Neural cell (in vitro differentiated cells): ENCODE data around the gene MC5R. TPM values are rescaled to one million over a fixed set of nuclear protein-coding genes. Genes with fewer than 3 reads are reported as not detected.

Experiments
- H2AFZ ChIP-seq: fragments of 200-600, 300-800 bp; sonication (generic), shearing (Covaris generic); 2 replicates; pipeline ENCODE4 v1.6.0; 2014; ENCODE audit warnings: low read depth, mild to moderate bottlenecking, antibody characterized with exemption, low read length, moderate library complexity
- H3F3A ChIP-seq: fragments of 200-600 bp; shearing (Covaris generic); 2 replicates; pipeline ENCODE4 v1.6.1; 2016; ENCODE audit warnings: mild to moderate bottlenecking, moderate library complexity, mixed read lengths, antibody characterized with exemption, low read length; ENCODE audit not compliant: insufficient read depth, poor library complexity, severe bottlenecking
- H3K27ac ChIP-seq: fragments of 200-600, 300-800 bp; sonication (generic), shearing (Covaris generic); 2 replicates; pipeline ENCODE4 v1.5.1; 2014; ENCODE audit warnings: mild to moderate bottlenecking, low read length, moderate library complexity
- H3K27me3 ChIP-seq: fragments of 300-800, 200-600 bp; sonication (generic), shearing (Covaris generic); 2 replicates; pipeline ENCODE4 v1.6.0; 2014; ENCODE audit warnings: mild to moderate bottlenecking, low read depth, low read length, moderate library complexity; ENCODE audit not compliant: insufficient read depth
- H3K36me3 ChIP-seq: fragments of 300-800, 200-600 bp; sonication (generic), shearing (Covaris generic); 2 replicates; pipeline ENCODE4 v1.5.1; 2014; ENCODE audit warnings: mild to moderate bottlenecking, antibody characterized with exemption, low read length, moderate library complexity; ENCODE audit not compliant: insufficient read depth
- H3K4me2 ChIP-seq: fragments of 300-800, 200-600 bp; sonication (generic), shearing (Covaris generic); 2 replicates; pipeline ENCODE4 v1.6.0; 2014; ENCODE audit warnings: mild to moderate bottlenecking, low read length
- H3K4me3 ChIP-seq: fragments of 300-800, 200-600 bp; sonication (generic), shearing (Covaris generic); 2 replicates; pipeline ENCODE4 v1.5.1; 2014; ENCODE audit warnings: mild to moderate bottlenecking, low read length, moderate library complexity
- H3K79me2 ChIP-seq: fragments of 200-600 bp; shearing (Covaris generic); replicated peaks from 2 replicates; pipeline ENCODE4 v1.6.0; 2014; ENCODE audit warnings: mild to moderate bottlenecking, low read length, moderate library complexity; ENCODE audit not compliant: insufficient read depth
- H3K9ac ChIP-seq: fragments of 300-800, 200-600 bp; sonication (generic), shearing (Covaris generic); 2 replicates; pipeline ENCODE4 v1.6.1; 2016; ENCODE audit warnings: mild to moderate bottlenecking, low read length, mixed read lengths
- H3K9me2 ChIP-seq: fragments of 200-600 bp; shearing (Covaris generic); 2 replicates; pipeline ENCODE4 v1.6.1; 2016; ENCODE audit warnings: mild to moderate bottlenecking, low read length, mixed read lengths; ENCODE audit not compliant: insufficient read depth
- H3K9me3 ChIP-seq: fragments of 200-600, 300-800 bp; sonication (generic), shearing (Covaris generic); 2 replicates; pipeline ENCODE4 v1.6.1; 2016; ENCODE audit warnings: mild to moderate bottlenecking, mixed run types, low read length, moderate library complexity, mixed read lengths
- H4K20me1 ChIP-seq: fragments of 200-600 bp; shearing (Covaris generic); 2 replicates; pipeline ENCODE4 v1.6.1; 2016; ENCODE audit warnings: mild to moderate bottlenecking, mixed run types; ENCODE audit not compliant: insufficient read depth
- CTCF ChIP-seq: fragments of 450-650 bp; IDR thresholded peaks from 2 replicates; pipeline ENCODE4 v1.5.1; 2014; ENCODE audit warnings: antibody characterized with exemption, mild to moderate bottlenecking, moderate library complexity; ENCODE audit not compliant: poor library complexity, severe bottlenecking
- EP300 ChIP-seq: fragments of 450-650 bp; conservative IDR thresholded peaks from 2 replicates; pipeline ENCODE4 v1.6.1; 2014; ENCODE audit warnings: antibody characterized with exemption, mild to moderate bottlenecking, moderate library complexity; ENCODE audit not compliant: poor library complexity, severe bottlenecking
- EZH2 ChIP-seq: fragments of 200-600, 300-800 bp; shearing (Covaris generic), sonication (generic); IDR thresholded peaks from 2 replicates; pipeline ENCODE4 v1.6.1; 2014; ENCODE audit warnings: antibody characterized with exemption, low read length, borderline replicate concordance, mild to moderate bottlenecking; ENCODE audit not compliant: insufficient read depth, poor library complexity, severe bottlenecking
- MXI1 ChIP-seq: fragments of 450-650 bp; conservative IDR thresholded peaks from 2 replicates; pipeline ENCODE4 v1.6.1; 2014; ENCODE audit warnings: antibody characterized with exemption, mild to moderate bottlenecking; ENCODE audit not compliant: poor library complexity, severe bottlenecking
- POLR2AphosphoS5 ChIP-seq: IDR thresholded peaks from 2 replicates; pipeline ENCODE4 v1.6.1; 2012
- RAD21 ChIP-seq: fragments of 450-650 bp; conservative IDR thresholded peaks from 2 replicates; pipeline ENCODE4 v1.6.1; 2014; ENCODE audit warnings: antibody characterized with exemption, mild to moderate bottlenecking, moderate library complexity
- REST ChIP-seq: IDR thresholded peaks from 2 replicates; pipeline ENCODE4 v1.6.1; 2012; ENCODE audit warnings: borderline replicate concordance
- SMC3 ChIP-seq: fragments of 450-650 bp; conservative IDR thresholded peaks from 2 replicates; pipeline ENCODE4 v1.6.1; 2014; ENCODE audit warnings: antibody characterized with exemption, mild to moderate bottlenecking, moderate library complexity; ENCODE audit not compliant: poor library complexity
- TAF1 ChIP-seq: IDR thresholded peaks from 2 replicates; pipeline ENCODE4 v1.6.1; 2012; ENCODE audit warnings: low read depth
- polyA plus RNA-seq: library from polyadenylated mRNA; depleted of rRNA; stranded (reverse); fragments of >200 nt; gene quantifications from 2 replicates; pipeline ENCODE4 v1.2.3, GENCODE V29; 2014

MC5R gene
- polyA plus RNA-seq, 1 donor from 2014 or later, result not detected

GRCh38 chr18:13872373-13872772 lies 48.4 kb downstream of the MC5R start:
- no peaks in the 10 kb centered on the region for H4K20me1 ChIP-seq
- no peak overlapping the region for H3K27ac ChIP-seq
- H3K4me2 ChIP-seq, result no peak overlapping the region
- no peaks in the 10 kb centered on the region for H3F3A ChIP-seq
- no peaks in the 10 kb centered on the region for H3K9me3 ChIP-seq
- H3K9me2 ChIP-seq, result no peaks in the 10 kb centered on the region
- TF ChIP-seq REST, result no peak
- no peak for TF ChIP-seq EZH2
- TF ChIP-seq MXI1, result no peak
- TF ChIP-seq POLR2AphosphoS5, result no peak
- no peak for TF ChIP-seq TAF1
- no peak for TF ChIP-seq EP300
- no peak for TF ChIP-seq SMC3
- TF ChIP-seq CTCF, result no peak
- no peak for TF ChIP-seq RAD21
- no peaks in the 10 kb centered on the region for H3K36me3 ChIP-seq
- no peak overlapping the region for H3K9ac ChIP-seq
- no peak overlapping the region for H2AFZ ChIP-seq
- H3K4me3 ChIP-seq, result no peak overlapping the region
- peaks cover 29% of the 10 kb centered on the region for H3K27me3 ChIP-seq
- H3K79me2 ChIP-seq, result no peaks in the 10 kb centered on the region

GRCh38 chr18:13872932-13873331 lies 49.0 kb downstream of the MC5R start:
- Histone ChIP-seq H3K36me3 (no peaks in the 10 kb centered on the region), H3K79me2 (no peaks in the 10 kb centered on the region), H3K9me3 (no peaks in the 10 kb centered on the region), H2AFZ (no peak overlapping the region), H3K4me2 (no peak overlapping the region), H3K27ac (no peak overlapping the region), H4K20me1 (no peaks in the 10 kb centered on the region), H3K9me2 (no peaks in the 10 kb centered on the region), H3K27me3 (peaks cover 24% of the 10 kb centered on the region), H3K4me3 (no peak overlapping the region), H3F3A (no peaks in the 10 kb centered on the region), H3K9ac (no peak overlapping the region)
- TF ChIP-seq EZH2 (no peak), POLR2AphosphoS5 (no peak), EP300 (no peak), REST (no peak), RAD21 (no peak), MXI1 (no peak), CTCF (no peak), TAF1 (no peak), SMC3 (no peak)
